ENCODE data around the gene FGD2.

GRCh38 chr6:37057128-37057471 is 51.6 kb downstream of the FGD2 start:
- TF ChIP-seq CTCF (IDR thresholded peaks at IDR 0.05; ENCODE audit: insufficient read depth, low read length) (no peak), REST (IDR thresholded peaks at IDR 0.05; ENCODE audit: insufficient replicate concordance, low read depth) (no peak), GABPA (IDR thresholded peaks at IDR 0.05; ENCODE audit: low read depth) (no peak)
